ENCODE data around the gene ST6GALNAC3.

Gene ST6GALNAC3

DNA sequence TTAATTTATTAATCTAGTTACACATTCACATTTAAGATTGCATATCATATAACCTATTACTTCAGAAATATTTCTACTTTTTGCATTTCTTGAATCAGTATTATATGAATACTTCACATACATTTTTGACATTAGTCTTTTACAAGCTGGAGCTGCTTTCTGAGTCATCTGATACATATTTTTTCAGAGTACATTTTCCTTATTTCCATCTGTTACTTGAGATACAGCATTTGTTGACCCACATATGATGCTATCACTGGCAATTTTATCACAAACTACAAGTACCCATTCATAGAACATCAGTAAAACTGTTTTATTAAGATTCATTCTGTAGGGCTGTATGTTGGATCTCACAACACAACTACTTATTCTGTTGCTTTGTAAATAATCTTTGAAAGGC, 425.6 kb downstream of the ST6GALNAC3 start:
- DNase-seq = no peak
- in situ Hi-C loops (cut with HindIII; ENCODE audit: low pct_ligation_motif_present, low sequenced_read_pairs) = no loop called here
- no peaks in the 10 kb centered on the region for H3K27me3 ChIP-seq (replicated peaks)
- H3K27ac ChIP-seq = no peak overlapping the region
- no peak overlapping the region for H3K4me3 ChIP-seq (ENCODE audit: low read depth, low read length)
- TF ChIP-seq CTCF (IDR thresholded peaks at IDR 0.05; ENCODE audit: low read depth, low read length, missing control alignments) = no peak
- no peaks in the 10 kb centered on the region for H3K36me3 ChIP-seq (replicated peaks)

- Histone ChIP-seq H3K27ac (no peak overlapping the region), H3K36me3 (replicated peaks) (no peaks in the 10 kb centered on the region), H3K4me3 (ENCODE audit: low read depth, low read length) (no peak overlapping the region), H3K27me3 (replicated peaks) (no peaks in the 10 kb centered on the region)
- no peak for DNase-seq
- in situ Hi-C loops (cut with HindIII; ENCODE audit: low pct_ligation_motif_present, low sequenced_read_pairs) = no loop called here
- no peak for TF ChIP-seq CTCF (IDR thresholded peaks at IDR 0.05; ENCODE audit: low read depth, low read length, missing control alignments)
Measured at GRCh38 chr1:76501136-76501535, 426.6 kb downstream of the ST6GALNAC3 start.

DNA sequence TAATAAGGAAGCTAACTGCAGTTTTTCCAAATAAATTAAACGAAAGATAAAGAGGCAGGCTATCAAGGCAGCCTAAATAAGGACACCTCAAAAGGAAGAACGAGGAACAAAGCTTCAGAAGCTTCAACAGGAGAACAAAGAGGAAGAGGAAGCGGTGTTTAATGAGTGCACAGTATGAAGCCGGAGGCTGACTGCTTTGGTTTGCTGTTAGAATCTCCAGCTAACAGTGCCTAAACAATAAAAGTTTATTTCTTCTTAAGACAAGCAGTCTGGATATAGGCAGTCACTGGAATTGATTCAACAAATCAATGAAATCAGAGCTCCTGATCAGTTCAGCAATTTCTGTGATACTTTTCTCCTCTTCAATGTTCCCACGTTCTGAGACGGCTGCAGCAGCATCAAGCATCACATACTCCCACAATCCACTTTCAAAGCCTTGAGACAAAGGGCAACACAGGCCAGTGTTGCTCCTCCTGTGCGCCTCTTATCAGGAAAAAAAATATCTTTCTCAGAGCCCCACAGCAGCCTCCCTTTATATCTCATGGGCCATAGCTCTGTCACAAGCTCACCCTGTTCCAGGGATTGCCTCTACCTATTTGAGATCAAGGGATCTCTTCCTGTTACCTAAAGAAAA, 427.2 kb downstream of the ST6GALNAC3 start:
- DNase-seq = no peak
- Histone ChIP-seq H3K27me3 (replicated peaks) (no peaks in the 10 kb centered on the region), H3K4me3 (ENCODE audit: low read depth, low read length) (no peak overlapping the region), H3K27ac (no peak overlapping the region), H3K36me3 (replicated peaks) (no peaks in the 10 kb centered on the region)
- TF ChIP-seq CTCF (IDR thresholded peaks at IDR 0.05; ENCODE audit: low read depth, low read length, missing control alignments) = no peak
- in situ Hi-C loops (cut with HindIII; ENCODE audit: low pct_ligation_motif_present, low sequenced_read_pairs) = no loop called here

DNA sequence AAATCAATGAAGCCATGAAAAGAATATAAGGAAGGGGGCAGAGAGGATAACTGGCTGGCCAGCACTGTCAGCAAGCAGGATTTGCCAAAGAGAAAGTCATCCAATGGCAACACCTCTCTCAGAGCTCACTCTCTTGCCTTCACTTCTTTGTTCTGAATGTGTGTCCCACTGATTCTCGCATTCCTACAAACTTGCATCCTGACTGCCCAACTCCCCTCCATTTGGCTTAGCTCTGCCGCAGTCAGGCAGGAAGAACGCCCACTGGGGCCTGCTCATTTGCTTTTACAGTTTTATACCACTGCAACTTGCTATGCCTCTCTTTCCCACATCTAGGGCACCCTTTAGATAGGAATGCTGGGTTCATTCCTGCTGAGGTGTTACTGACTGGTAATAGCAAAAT, 428.6 kb downstream of the ST6GALNAC3 start:
- H3K27me3 ChIP-seq (replicated peaks) = no peaks in the 10 kb centered on the region
- no peak overlapping the region for H3K27ac ChIP-seq
- in situ Hi-C loops (cut with HindIII; ENCODE audit: low pct_ligation_motif_present, low sequenced_read_pairs) = no loop called here
- TF ChIP-seq CTCF (IDR thresholded peaks at IDR 0.05; ENCODE audit: low read depth, low read length, missing control alignments) = no peak
- no peak for DNase-seq
- H3K36me3 ChIP-seq (replicated peaks) = no peaks in the 10 kb centered on the region
- no peak overlapping the region for H3K4me3 ChIP-seq (ENCODE audit: low read depth, low read length)

- H3K27me3 ChIP-seq (replicated peaks) = no peaks in the 10 kb centered on the region
- no peak overlapping the region for H3K4me3 ChIP-seq (ENCODE audit: low read depth, low read length)
- H3K36me3 ChIP-seq (replicated peaks) = no peaks in the 10 kb centered on the region
- in situ Hi-C loops (cut with HindIII; ENCODE audit: low pct_ligation_motif_present, low sequenced_read_pairs) = no loop called here
- DNase-seq = no peak
- no peak overlapping the region for H3K27ac ChIP-seq
- no peak for TF ChIP-seq CTCF (IDR thresholded peaks at IDR 0.05; ENCODE audit: low read depth, low read length, missing control alignments)
Measured at GRCh38 chr1:76503736-76504135, 429.2 kb downstream of the ST6GALNAC3 start.

- H3K27ac ChIP-seq = no peak overlapping the region
- no peaks in the 10 kb centered on the region for H3K27me3 ChIP-seq (replicated peaks)
- H3K4me3 ChIP-seq (ENCODE audit: low read depth, low read length) = no peak overlapping the region
- no peak for TF ChIP-seq CTCF (IDR thresholded peaks at IDR 0.05; ENCODE audit: low read depth, low read length, missing control alignments)
- in situ Hi-C loops (cut with HindIII; ENCODE audit: low pct_ligation_motif_present, low sequenced_read_pairs) = no loop called here
- DNase-seq = no peak
- H3K36me3 ChIP-seq (replicated peaks) = no peaks in the 10 kb centered on the region
Measured at GRCh38 chr1:76507376-76507775, 432.8 kb downstream of the ST6GALNAC3 start.
